Stimulated activated CD4-positive, alpha-beta T cell treated with anti-CD3 and anti-CD28 coated beads, Interleukin-15, amount 100 ng/mL, for 1 hour (primary cell): Measurements from ENCODE around the gene CDHR2.
A peak's percentile ranks its signal among the peaks of the same experiment; 100 is the strongest.

Experiments used
- DNase-seq, 2 donors: peaks; one replicate each; pipeline ENCODE4 v3.0.0-alpha.2; 2020; ENCODE audit warnings: low read depth in 1 of 2, low spot score in 1 of 2

The CDHR2 gene

GRCh38 chr5:176529116-176529740 is 19.9 kb upstream of the CDHR2 start:
- DNase-seq, result no peak

DNA sequence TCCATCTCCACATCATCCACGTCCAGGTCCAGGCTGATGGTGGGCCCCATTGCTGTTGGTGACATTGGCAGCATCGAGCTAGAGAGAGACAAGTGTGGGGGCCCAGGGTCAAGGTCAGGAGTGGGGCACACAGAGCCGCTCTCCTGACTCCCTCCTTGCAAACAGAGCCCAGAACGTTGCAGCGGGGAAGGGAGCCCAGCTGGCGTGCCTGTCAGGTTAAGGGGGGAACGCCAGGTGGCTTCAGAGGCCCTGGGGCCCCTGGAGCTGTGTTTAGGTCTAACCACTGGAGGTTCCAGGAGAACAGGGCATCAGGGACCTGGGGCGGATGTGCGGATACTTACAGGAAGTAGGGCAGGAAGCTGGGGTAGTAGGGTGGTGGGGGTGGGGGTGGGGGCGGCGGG is 19.4 kb upstream of the CDHR2 start:
- DNase-seq, result no peak

- no peak for DNase-seq
Measured at GRCh38 chr5:176530393-176530982, 18.7 kb upstream of the CDHR2 start.

DNA sequence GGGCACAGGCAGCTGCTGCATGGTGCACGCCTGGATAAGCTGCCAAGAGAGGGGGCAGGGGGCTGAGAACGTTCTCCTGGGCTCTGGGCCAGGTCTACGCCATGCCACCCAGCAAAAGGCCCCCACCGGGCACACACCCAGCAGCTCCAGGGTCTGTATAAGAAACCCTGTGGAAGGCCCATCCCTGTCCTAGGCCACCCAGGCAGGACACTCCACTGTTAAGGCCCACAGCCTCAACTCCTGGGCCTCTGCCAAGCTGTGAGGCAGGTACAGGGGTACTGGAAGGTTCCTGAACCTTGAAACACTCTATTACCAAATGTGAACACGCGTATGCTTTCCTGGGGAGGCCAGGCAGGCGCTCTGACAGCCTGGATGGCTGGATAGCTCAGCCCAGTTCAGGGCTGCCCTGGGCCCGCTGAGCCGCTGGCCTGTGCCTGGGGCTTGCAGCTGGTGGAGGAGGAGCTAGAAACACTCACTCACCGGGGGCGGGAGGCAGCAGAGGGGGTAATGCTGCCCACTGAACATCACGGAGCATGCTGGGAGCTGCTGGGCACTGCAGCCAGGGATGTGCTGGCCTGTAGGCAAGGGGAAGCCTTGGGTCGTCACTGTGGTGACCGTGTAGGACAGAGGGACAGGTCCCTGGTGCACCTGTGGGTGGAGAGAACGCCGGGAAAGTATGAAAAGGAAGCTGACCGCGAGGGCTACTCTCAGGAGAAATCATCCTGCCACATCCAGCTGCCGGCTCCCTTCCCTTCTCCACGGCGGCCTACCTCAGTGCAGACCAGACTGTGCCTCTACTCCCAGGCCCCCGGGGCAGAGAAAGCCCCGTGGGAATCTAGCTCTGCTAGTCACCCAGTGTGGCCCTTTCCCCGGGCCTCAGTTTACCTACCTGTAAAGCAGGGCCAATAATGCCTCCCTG is 17.9 kb upstream of the CDHR2 start:
- no peak for DNase-seq

GRCh38 chr5:176531902-176532493 is 17.1 kb upstream of the CDHR2 start:
- DNase-seq, result no peak

- no peak for DNase-seq
Measured at GRCh38 chr5:176532795-176533194, 16.3 kb upstream of the CDHR2 start.

- no peak for DNase-seq
Measured at GRCh38 chr5:176533390-176533789, 15.8 kb upstream of the CDHR2 start.

DNA sequence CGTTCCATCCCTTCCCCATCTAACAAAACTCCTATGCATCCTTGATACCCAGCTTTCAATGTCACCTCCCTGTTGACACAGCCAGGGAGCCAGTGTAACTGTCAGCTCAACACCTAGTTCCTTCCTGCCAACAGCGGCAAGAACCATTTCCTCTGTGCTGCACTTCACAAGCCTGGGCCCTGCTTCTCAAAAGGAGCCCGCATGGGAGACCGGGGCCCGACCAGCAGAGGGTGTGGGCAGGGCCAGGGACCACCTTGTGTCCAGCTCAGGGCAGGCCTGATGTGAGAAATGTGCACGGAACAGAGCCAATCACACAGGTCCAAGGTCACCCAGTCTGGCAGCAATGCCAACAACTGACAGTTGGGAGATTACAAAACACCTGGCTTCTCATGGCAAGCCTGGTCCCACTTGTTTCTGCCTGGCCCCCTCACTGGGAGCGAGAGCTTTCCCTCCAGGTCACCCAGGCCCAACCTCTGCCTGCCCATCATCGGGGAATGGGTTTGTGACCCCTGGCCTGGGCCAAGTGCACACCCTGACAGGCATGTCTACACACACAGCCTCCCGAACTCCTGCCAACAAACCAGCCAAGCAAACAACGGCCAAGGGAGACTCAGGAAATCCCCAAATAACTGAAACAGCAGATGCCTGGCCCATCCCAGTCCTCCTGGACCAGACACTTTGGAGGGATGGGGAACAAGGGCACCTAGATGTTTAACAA is 15.1 kb upstream of the CDHR2 start:
- no peak for DNase-seq

DNA sequence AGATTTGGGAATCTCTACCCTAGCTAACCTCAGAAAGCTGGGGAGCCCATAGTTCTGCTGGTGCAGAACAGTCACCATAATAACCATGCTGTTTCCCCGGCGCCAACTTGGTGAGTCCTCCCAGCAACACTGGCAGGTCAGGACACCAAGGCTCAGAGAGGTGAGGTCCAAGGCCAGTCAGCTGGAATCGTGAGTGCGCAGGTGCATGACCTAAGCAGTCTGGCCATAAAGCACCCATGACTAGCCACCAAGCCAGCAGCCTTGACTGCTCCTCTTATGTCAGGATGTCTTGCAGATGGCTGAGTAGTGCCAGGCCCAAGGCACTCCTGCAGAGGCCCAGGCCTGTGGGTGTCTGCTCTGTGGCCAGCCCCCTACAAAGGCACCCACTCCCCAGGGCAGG is 14.5 kb upstream of the CDHR2 start:
- no peak for DNase-seq

- no peak for DNase-seq
Measured at GRCh38 chr5:176535101-176535663, 14.0 kb upstream of the CDHR2 start.

GRCh38 chr5:176535664-176536131 is 13.4 kb upstream of the CDHR2 start:
- DNase-seq, result no peak

- peak; percentile 60 to 63 for DNase-seq
Measured at GRCh38 chr5:176536132-176536901, 12.8 kb upstream of the CDHR2 start.

DNA sequence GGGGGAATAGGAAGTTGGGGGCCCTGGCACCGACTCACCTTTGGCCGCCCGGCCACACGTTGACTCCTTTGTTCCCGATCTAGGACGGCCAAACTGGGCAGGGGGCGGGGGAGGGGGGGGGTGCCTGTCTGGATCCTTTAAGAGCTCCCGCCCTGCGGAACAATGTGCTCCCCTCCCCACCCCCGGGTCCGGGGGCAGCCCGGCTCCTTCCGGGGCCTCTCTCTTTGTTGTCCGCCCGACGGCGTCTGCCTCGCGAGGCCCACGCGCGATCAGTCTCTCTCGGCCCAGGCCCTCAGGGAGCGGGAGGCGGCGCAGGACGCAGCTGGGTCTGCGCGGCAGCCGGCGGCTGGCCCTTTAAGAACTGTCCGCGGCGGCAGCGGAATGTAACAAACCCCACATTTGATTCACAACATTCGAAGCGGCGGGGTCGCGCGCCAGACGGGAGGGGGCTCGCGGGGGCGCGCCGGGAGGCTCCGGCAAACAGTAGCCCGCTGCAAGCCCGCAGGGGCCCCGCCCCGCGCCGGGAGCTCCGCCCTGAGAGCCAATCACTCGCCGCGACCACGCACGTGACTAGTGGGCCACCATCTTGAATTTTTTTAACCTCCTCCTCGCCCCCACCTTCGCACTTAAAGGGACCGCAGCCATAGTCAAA is 12.1 kb upstream of the CDHR2 start, which contains the start of gene RNF44:
Gene RNF44, minus strand, starts transcription at position 501 of the 652 bp plus-strand sequence. CDS start 4,930 bp downstream, outside the sequence.
- DNase-seq, result peak; percentile 97 to 98

DNA sequence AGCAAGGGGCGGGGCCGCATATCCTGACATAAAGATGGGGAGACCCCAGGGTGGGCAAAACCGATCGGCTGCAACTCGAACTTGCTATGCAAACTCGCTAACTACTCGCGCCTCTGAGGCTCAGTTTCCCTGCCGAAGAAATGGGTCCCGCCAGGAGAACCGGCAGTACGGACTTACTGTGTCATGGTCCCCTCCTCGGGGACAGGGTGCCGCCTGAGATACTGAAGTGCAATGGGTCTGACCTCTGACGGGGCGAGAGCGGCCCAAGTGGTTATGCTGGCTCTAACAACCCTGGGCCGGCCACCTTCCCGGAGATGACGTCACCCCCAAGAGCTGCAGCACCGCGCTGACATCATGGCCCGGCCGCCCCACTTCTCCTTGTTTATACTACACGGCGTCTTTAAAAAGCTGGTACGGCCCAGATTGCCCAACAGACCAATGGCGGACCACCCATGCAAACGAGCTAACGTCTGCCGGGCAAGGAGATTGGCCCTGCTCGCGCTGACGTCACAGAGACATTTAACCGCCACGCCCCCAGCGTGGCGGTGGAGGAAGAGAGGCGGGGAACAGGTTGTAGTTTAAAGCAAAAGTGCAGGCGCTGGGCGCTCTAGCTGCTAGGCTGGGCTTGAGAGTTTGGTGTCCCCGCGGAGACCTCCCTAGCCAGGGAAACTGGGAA is 11.4 kb upstream of the CDHR2 start:
- DNase-seq, result peak; percentile 85 to 93

GRCh38 chr5:176538230-176538988 is 10.7 kb upstream of the CDHR2 start:
- DNase-seq, result no peak

- DNase-seq, result no peak
Measured at GRCh38 chr5:176538989-176539384, 10.2 kb upstream of the CDHR2 start.

- no peak for DNase-seq
Measured at GRCh38 chr5:176540476-176540899, 8.7 kb upstream of the CDHR2 start.

DNA sequence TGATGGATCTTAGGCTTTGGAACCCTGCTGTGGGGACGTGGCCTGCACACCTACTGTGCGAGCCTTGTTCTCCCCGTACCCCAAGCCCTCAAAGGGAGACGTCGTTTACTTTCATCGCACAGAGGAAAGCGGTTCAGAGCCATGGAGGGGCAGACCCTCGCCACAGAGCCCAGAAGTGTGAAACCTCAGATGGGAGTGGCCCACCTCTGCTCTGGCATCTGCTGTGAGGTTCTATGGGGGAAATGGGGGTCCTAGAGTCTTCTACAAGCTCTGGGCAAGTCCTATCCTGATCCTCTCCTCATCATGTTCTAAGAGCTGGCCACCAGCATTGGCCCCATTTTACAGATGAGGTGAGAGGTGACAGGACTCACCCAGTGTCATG is 8.2 kb upstream of the CDHR2 start:
- DNase-seq, result no peak
